Stimulated activated CD8-positive, alpha-beta memory T cell treated with anti-CD3 and anti-CD28 coated beads, Interleukin-15, amount 100 ng/mL, for 24 hours (primary cell): ENCODE data around the gene BAZ2B.

ENCODE experiments used
- DNase-seq: peaks from one replicate; pipeline ENCODE4 v3.0.0-alpha.2; 2020; ENCODE audit warnings: low read depth

Gene BAZ2B

DNA sequence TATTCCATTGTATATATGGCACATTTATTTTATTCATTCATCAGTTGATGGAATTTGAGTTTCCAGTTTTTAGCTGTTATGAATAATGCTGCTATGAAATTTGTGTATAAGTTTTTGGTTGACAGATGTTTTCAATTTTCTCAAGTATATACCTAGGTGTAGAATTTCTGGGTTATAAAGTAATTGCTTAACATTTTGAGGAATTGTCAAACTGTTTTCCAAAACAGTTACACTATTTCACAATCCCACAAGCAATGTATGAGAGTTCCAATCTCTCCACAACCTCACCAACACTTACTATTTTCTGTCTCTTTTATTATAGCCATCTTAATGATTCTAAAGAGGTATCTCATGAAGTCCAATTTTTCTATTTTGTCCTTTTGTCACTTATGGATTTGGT, 317.4 kb downstream of the BAZ2B start:
- no peak for DNase-seq

DNA sequence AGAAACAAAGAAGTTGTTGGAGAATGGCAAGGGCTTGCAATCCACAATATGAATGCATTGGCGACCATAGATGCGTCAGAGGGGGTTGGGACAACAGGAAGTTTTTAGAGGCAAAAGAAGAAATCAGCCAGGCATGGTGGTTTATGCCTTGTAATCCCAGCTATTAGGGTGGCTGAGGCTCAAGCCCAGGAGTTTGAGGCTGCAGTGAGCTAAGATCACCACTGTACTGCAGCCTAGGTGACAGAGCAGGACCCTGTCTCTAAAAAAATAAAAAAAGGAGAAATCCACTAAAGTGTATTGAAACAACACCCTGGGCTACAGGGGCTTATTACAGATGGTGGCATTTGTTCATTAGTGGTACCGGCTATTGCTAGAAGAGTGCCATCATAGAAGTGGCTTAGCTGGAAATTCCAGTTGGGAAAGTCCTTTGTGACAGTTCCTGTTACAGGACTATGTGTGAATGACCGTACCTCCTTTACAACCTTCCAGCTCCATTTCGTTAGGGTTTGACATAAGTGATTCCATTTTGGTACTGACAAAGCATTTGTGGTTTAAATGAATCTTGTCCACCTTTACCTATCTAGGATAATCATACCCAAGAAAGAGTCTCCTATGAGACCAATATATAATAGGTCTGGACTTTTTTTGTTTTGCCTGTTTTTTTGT, 319.2 kb downstream of the BAZ2B start:
- DNase-seq: no peak

GRCh38 chr2:159292157-159292556, 324.2 kb downstream of the BAZ2B start:
- DNase-seq: no peak

- no peak for DNase-seq
Measured at GRCh38 chr2:159290289-159290907, 325.9 kb downstream of the BAZ2B start.

DNA sequence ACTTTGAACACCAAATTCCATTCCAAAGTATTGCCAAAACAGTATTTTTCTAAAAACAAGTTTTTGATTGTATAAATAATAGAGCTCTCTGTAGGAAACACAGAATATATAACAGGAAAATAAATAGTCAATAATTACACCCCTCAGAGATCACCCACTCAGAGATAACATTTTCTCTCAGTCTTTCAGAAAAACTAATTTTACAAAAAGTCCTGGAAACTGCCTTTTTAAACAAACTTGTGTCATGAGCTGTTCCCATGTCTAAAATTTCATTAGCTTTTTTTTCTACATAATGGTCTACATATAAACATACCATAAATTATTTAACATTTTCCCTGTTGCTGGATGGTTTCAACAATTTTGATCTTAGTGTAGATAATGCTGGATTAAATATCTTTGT, 328.6 kb downstream of the BAZ2B start:
- no peak for DNase-seq

GRCh38 chr2:159286709-159287441, 329.5 kb downstream of the BAZ2B start:
- peak; percentile 95 for DNase-seq

DNA sequence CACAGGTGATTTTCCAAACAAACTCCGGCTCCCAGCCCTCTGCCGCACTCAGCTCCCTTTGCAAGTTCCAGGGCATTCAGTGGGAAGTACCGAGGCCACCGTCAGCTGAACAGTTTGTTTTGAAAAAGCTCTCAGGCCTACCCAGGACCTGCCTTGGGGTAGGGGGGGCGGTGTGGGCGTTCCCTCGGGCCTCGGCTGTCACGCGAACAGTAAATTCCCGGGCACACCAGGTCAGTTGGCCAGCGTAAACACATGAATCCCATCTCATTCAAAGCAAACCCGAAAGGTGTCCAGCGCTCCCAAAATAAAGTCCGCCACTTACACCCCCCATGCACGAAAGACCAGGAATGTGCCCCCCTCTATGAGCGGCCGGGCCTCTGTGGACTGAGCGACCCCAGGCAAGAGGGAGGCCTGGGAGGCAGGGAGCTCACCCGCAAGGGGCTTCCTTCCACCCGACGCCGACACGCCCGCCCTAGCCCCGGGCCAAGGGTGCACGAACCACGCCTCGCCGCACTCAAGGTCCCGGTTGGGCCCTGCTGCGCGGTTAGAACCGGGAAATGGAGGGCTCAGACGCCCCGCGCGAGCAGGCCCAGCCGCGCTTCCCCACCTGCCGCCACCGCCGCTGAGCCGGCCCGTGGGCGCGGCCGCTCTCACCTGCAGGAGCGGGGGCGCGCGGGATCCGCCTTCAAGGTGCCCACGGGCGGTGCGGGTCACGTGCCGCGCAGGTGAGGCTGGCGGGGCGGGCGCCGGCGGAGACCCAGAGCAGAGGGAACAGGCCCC, 330.2 kb downstream of the BAZ2B start, which contains the start of gene WDSUB1:
WDSUB1 (minus strand) TSS at position 775 of the 780 bp plus-strand sequence. CDS start 3,634 bp downstream, outside the sequence.
- DNase-seq: no peak

- DNase-seq: no peak
Measured at GRCh38 chr2:159285433-159285832, 330.9 kb downstream of the BAZ2B start.

DNA sequence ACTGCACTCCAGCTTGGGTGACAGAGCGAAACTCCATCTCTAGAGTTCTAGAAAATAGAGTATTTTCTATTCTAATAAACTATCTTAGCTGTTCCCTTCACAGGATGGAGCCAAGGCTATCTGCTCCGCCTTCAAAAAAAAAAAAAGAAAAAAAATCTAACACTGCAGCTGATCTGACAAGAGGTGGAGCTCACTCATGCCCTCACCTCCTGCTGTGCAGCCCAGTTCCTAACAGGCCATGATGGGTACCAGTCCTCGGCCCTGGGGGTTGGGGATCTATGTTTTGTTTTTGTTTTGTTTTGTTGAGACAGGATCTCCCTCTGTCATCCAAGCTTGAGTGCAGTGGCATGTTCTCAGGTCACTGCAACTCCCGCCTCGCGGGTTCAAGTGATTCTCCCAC, 332.8 kb downstream of the BAZ2B start:
- no peak for DNase-seq

DNA sequence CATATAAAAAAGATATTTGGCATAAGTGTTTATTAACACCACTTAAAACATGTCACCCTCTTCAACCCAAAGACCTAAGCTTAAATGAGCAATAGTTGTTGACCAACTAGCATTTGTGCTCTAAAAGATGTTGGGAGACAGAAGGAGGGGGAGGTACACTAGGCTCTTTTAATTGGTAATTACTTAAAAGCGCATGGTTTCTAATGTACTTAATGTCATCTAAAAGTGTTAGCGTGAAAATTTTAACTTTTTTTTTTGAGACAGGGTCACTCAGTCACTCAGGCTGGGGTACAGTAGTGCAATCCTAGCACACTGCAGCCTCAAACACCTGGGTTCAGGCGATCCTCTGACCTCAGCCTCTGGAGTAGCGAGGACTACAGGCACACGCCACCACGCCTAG, 335.3 kb downstream of the BAZ2B start:
- no peak for DNase-seq

GRCh38 chr2:159279700-159280099, 336.6 kb downstream of the BAZ2B start:
- no peak for DNase-seq

- no peak for DNase-seq
Measured at GRCh38 chr2:159275111-159275510, 341.2 kb downstream of the BAZ2B start.

DNA sequence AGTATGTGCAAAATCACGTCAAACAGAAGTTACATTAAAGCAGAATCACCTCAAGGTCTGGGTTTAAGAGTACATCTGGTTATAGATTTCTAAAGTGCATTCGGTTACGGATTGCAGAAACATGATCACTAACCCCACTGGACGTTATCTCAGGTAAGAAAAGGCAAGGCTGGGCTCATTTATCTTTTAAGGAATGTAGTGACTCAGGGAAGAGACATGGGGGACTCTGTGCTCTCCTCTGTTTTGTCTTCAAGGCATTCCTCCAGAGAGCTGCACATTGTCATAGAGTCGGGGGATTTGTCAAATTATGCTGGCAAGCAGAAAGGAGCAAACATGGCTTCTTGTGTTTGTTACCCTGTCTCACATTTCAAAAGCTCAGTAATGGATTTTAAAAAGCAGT, 344.2 kb downstream of the BAZ2B start:
- DNase-seq: no peak

- no peak for DNase-seq
Measured at GRCh38 chr2:159270744-159271379, 345.5 kb downstream of the BAZ2B start.
